Neuronal stem cell (in vitro differentiated cells): ENCODE measurements around the gene RNF220.
A peak's percentile ranks its signal among the peaks of the same experiment; 100 is the strongest.

Experiments used
- DNase-seq: peaks from one replicate; pipeline ENCODE4 v3.0.0-alpha.2; 2013; ENCODE audit warnings: low spot score
- H2AFZ ChIP-seq: one replicate; pipeline ENCODE4 v1.6.1; 2013; ENCODE audit warnings: mild to moderate bottlenecking, low read length, inconsistent platforms
- H2AK5ac ChIP-seq: 2 replicates; pipeline ENCODE4 v1.6.1; 2013; ENCODE audit warnings: low read depth, mild to moderate bottlenecking, inconsistent platforms, low read length, moderate library complexity, mixed read lengths
- H2BK120ac ChIP-seq: 2 replicates; pipeline ENCODE4 v1.6.1; 2013; ENCODE audit warnings: low read depth, mild to moderate bottlenecking, inconsistent platforms, low read length, moderate library complexity, mixed read lengths
- H2BK12ac ChIP-seq: one replicate; pipeline ENCODE4 v1.6.1; 2013; ENCODE audit warnings: low read length, inconsistent platforms
- H2BK15ac ChIP-seq: 2 replicates; pipeline ENCODE4 v1.6.1; 2013; ENCODE audit warnings: mild to moderate bottlenecking, low read length, inconsistent platforms, mixed read lengths
- H2BK5ac ChIP-seq: one replicate; pipeline ENCODE4 v1.6.1; 2013; ENCODE audit warnings: inconsistent platforms, mild to moderate bottlenecking, low read length, moderate library complexity
- H3K14ac ChIP-seq: one replicate; pipeline ENCODE4 v1.6.1; 2013; ENCODE audit warnings: low read length, inconsistent platforms
- H3K18ac ChIP-seq: 2 replicates; pipeline ENCODE4 v1.6.1; 2013; ENCODE audit warnings: low read length, inconsistent platforms
- H3K23ac ChIP-seq: 2 replicates; pipeline ENCODE4 v1.6.1; 2013; ENCODE audit warnings: low read depth, mild to moderate bottlenecking, mixed read lengths, low read length, inconsistent platforms; ENCODE audit not compliant: poor library complexity
- H3K27ac ChIP-seq: replicated peaks from 3 replicates; pipeline ENCODE4 v1.5.1; 2013; ENCODE audit warnings: low read length, inconsistent platforms
- H3K27me3 ChIP-seq, 3 experiments: 2 replicates each; pipeline ENCODE4 v1.6.1; 2013; ENCODE audit warnings: low read length in 3 of 3, mild to moderate bottlenecking in 2 of 3, inconsistent platforms in 1 of 3, low read depth in 1 of 3, mixed read lengths in 1 of 3, moderate library complexity in 1 of 3; ENCODE audit not compliant: control insufficient read depth in 3 of 3, insufficient read depth in 3 of 3
- H3K36me3 ChIP-seq, 2 donors: replicated peaks in 1 of 2; 2 replicates each; pipeline ENCODE4 v1.6.1; 2013; ENCODE audit warnings: low read length in 2 of 2; ENCODE audit not compliant: control insufficient read depth in 2 of 2, insufficient read depth in 2 of 2
- H3K4ac ChIP-seq: 2 replicates; pipeline ENCODE4 v1.6.1; 2013; ENCODE audit warnings: inconsistent platforms, mild to moderate bottlenecking, low read length, moderate library complexity
- H3K4me1 ChIP-seq, 2 donors: 1 replicate in 1 of 2; 2 replicates in 1 of 2; pipeline ENCODE4 v1.6.1; 2013; ENCODE audit warnings: low read length in 2 of 2, low read depth in 1 of 2; ENCODE audit not compliant: control insufficient read depth in 2 of 2, insufficient read depth in 1 of 2
- H3K4me2 ChIP-seq: one replicate; pipeline ENCODE4 v1.6.1; 2013; ENCODE audit warnings: mild to moderate bottlenecking, low read length, inconsistent platforms; ENCODE audit not compliant: insufficient read depth, poor library complexity, severe bottlenecking
- H3K4me3 ChIP-seq, 2 donors: 2 replicates each; pipeline ENCODE4 v1.5.1; 2013; ENCODE audit warnings: low read length in 2 of 2, mild to moderate bottlenecking in 2 of 2, inconsistent platforms in 1 of 2, moderate library complexity in 1 of 2
- H3K79me1 ChIP-seq: one replicate; pipeline ENCODE4 v1.6.1; 2013; ENCODE audit warnings: low read depth, mild to moderate bottlenecking, inconsistent platforms, low read length, moderate library complexity
- H3K9ac ChIP-seq: one replicate; pipeline ENCODE4 v1.6.1; 2013; ENCODE audit warnings: mild to moderate bottlenecking, low read depth, low read length, inconsistent platforms; ENCODE audit not compliant: poor library complexity
- H3K9me3 ChIP-seq, 2 donors: replicated peaks in 1 of 2; 2 replicates each; pipeline versions ENCODE3 to v1.6.1; 2013; ENCODE audit warnings: low read length in 2 of 2, mild to moderate bottlenecking in 2 of 2, inconsistent platforms in 1 of 2, low read depth in 1 of 2, mixed read lengths in 1 of 2, moderate library complexity in 1 of 2; ENCODE audit not compliant: control insufficient read depth in 2 of 2, insufficient read depth in 1 of 2
- H4K8ac ChIP-seq: one replicate; pipeline ENCODE4 v1.6.1; 2013; ENCODE audit warnings: low read depth, mild to moderate bottlenecking, inconsistent platforms, low read length, moderate library complexity
- H4K91ac ChIP-seq: one replicate; pipeline ENCODE4 v1.6.1; 2013; ENCODE audit warnings: low read length, low read depth, mild to moderate bottlenecking, inconsistent platforms; ENCODE audit not compliant: poor library complexity
- WGBS, 2 donors: extraction: QIAGEN DNeasy Blood & Tissue Kit; methylation state at CpG; one replicate each; pipeline ENCODE4 v1.1.7; 2013; ENCODE audit warnings: missing lambda C conversion rate in 2 of 2, mixed read lengths in 1 of 2; ENCODE audit not compliant: insufficient read length in 2 of 2, insufficient replicate concordance in 1 of 2; ENCODE audit errors: extremely low coverage in 2 of 2; 5-methylcytosine and 5-hydroxymethylcytosine counted together

RNF220 gene

GRCh38 chr1:44368471-44369151 is 36.4 kb upstream of the RNF220 start:
- WGBS, 2 donors = no CpG with 5 or more reads among the region's 12 CpGs
- Histone ChIP-seq H2AK5ac (no peak overlapping the region), H3K18ac (peak overlapping the region; percentile 1), H3K14ac (no peak overlapping the region), H3K23ac (no peak overlapping the region), H2BK5ac (no peak overlapping the region), H4K8ac (no peak overlapping the region), H3K36me3 (no peaks in the 10 kb centered on the region), H3K79me1 (no peaks in the 10 kb centered on the region), H2AFZ (no peak overlapping the region), H2BK120ac (no peak overlapping the region), H3K4ac (no peak overlapping the region), H3K27me3 (peaks cover 0 to 69% (median 0%) of the 10 kb centered on the region in 3 experiments), H3K27ac (no peak overlapping the region), H3K4me3 (no peak overlapping the region), H3K4me1 (peaks cover 7 to 12% of the 10 kb centered on the region in 2 donors), H3K9me3 (no peaks in the 10 kb centered on the region), H2BK12ac (no peak overlapping the region), H3K4me2 (no peak overlapping the region), H2BK15ac (no peak overlapping the region), H3K9ac (no peak overlapping the region), H4K91ac (no peak overlapping the region)
- no peak for DNase-seq

- Histone ChIP-seq H3K23ac (no peak overlapping the region), H2BK12ac (no peak overlapping the region), H2BK15ac (no peak overlapping the region), H3K18ac (no peak overlapping the region), H2AK5ac (no peak overlapping the region), H2BK5ac (no peak overlapping the region), H3K9me3 (no peaks in the 10 kb centered on the region), H3K14ac (no peak overlapping the region), H3K27ac (no peak overlapping the region), H3K27me3 (peaks cover 0 to 43% (median 0%) of the 10 kb centered on the region in 3 experiments), H3K4me3 (no peak overlapping the region), H4K8ac (no peak overlapping the region), H3K4ac (no peak overlapping the region), H3K4me2 (no peak overlapping the region), H3K36me3 (no peaks in the 10 kb centered on the region), H2BK120ac (no peak overlapping the region), H3K4me1 (peaks cover 7 to 12% of the 10 kb centered on the region in 2 donors), H3K9ac (no peak overlapping the region), H2AFZ (no peak overlapping the region), H3K79me1 (no peaks in the 10 kb centered on the region), H4K91ac (no peak overlapping the region)
- no peak for DNase-seq
Measured at GRCh38 chr1:44371206-44371605, 33.8 kb upstream of the RNF220 start.

- H3K79me1 ChIP-seq = no peaks in the 10 kb centered on the region
- no peak overlapping the region for H2AFZ ChIP-seq
- H3K27me3 ChIP-seq = peaks cover 0 to 26% (median 0%) of the 10 kb centered on the region in 3 experiments
- no peak overlapping the region for H2BK5ac ChIP-seq
- no peak overlapping the region for H2BK12ac ChIP-seq
- H3K9ac ChIP-seq = no peak overlapping the region
- H3K14ac ChIP-seq = no peak overlapping the region
- H3K4me2 ChIP-seq = no peak overlapping the region
- H3K4me3 ChIP-seq = no peak overlapping the region
- no peak overlapping the region for H2BK15ac ChIP-seq
- no peak overlapping the region for H2AK5ac ChIP-seq
- H3K27ac ChIP-seq = no peak overlapping the region
- no peak overlapping the region for H4K8ac ChIP-seq
- DNase-seq = no peak
- H3K4me1 ChIP-seq = peaks cover 0 to 13% of the 10 kb centered on the region in 2 donors
- H3K36me3 ChIP-seq = no peaks in the 10 kb centered on the region
- WGBS, 2 donors = no CpG with 5 or more reads among the region's 6 CpGs
- H3K9me3 ChIP-seq = no peaks in the 10 kb centered on the region
- H3K4ac ChIP-seq = no peak overlapping the region
- H3K23ac ChIP-seq = no peak overlapping the region
- no peak overlapping the region for H4K91ac ChIP-seq
- H3K18ac ChIP-seq = no peak overlapping the region
- H2BK120ac ChIP-seq = no peak overlapping the region
Measured at GRCh38 chr1:44375547-44375946, 29.5 kb upstream of the RNF220 start.

GRCh38 chr1:44377925-44378784 is 26.9 kb upstream of the RNF220 start:
- Histone ChIP-seq H2AFZ (no peak overlapping the region), H4K91ac (no peak overlapping the region), H3K27me3 (peaks cover 0 to 30% (median 2%) of the 10 kb centered on the region in 3 experiments), H2BK15ac (no peak overlapping the region), H2BK120ac (no peak overlapping the region), H2BK5ac (no peak overlapping the region), H3K18ac (no peak overlapping the region), H3K14ac (no peak overlapping the region), H3K36me3 (no peaks in the 10 kb centered on the region), H3K4me2 (no peak overlapping the region), H3K4me1 (peaks cover 0 to 13% of the 10 kb centered on the region in 2 donors), H3K4me3 (no peak overlapping the region), H2BK12ac (peak overlapping the region; percentile 23), H4K8ac (no peak overlapping the region), H3K79me1 (no peaks in the 10 kb centered on the region), H3K23ac (peak overlapping the region; percentile 1), H2AK5ac (peak overlapping the region; percentile 23), H3K27ac (no peak overlapping the region), H3K9ac (no peak overlapping the region), H3K9me3 (no peaks in the 10 kb centered on the region), H3K4ac (no peak overlapping the region)
- WGBS, 2 donors = no CpG with 5 or more reads among the region's 12 CpGs
- peak; percentile 51 for DNase-seq
